HG03175 (cell line): ENCODE measurements around the gene LRMDA.

Source experiments
- ATAC-seq: cut with Tn5 transposase; IDR thresholded peaks from one replicate; pipeline ENCODE4 v1.9.1; 2021; ENCODE audit warnings: mild to moderate bottlenecking, moderate library complexity; ENCODE audit not compliant: unreplicated experiment

LRMDA gene

DNA sequence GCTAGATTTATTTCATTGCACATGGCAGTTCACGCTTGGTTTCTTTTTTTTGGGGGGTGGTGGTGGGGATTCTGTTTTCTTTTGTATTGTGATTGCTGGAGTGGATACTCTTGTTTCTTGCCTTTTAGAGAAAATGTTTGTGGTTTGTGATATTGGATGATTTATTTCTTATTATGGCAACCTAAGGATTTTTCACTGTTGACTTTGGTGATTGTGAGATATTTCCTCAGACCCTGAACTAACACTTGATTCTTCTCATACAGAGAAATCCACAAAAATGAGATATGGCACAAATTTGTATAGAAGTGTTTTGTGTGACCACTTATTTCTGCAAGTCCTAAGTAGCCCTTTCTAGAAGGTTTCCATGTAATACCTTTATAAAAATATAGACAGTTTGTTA is 871.1 kb downstream of the LRMDA start:
- no peak for ATAC-seq

DNA sequence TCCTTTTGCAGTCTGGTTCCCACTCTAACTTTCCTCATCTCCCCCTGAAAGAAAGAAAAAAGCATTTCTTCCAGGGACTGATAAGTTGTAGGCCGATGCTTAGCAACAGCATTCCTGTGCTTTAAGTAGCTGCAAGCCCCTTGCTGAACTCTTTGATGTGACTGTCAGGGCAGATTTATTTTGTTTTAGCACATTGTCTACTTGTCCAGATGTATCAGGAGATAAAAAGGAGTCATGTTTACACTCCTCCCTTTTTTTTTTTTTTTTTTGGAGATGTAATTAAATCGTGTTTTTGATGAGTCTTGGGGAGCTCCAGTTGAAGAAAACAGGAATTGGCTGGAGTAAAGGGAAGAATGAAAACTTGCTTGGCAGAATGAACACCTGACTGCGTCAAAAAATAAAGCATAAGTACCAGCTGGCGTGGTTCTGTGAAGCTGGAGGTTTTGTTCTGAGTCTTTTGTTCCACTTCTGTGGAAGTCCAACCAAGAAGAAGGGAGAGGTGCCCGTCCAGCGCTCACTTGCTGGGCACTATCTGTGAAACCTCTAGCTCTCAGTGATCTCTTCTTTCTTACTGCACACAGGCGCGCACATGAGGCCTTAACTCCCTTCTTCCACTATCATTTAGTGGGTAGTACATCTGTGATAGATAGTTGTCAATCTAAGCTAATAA is 871.7 kb downstream of the LRMDA start:
- no peak for ATAC-seq

- ATAC-seq, result no peak
Measured at GRCh38 chr10:76303682-76304316, 872.4 kb downstream of the LRMDA start.

DNA sequence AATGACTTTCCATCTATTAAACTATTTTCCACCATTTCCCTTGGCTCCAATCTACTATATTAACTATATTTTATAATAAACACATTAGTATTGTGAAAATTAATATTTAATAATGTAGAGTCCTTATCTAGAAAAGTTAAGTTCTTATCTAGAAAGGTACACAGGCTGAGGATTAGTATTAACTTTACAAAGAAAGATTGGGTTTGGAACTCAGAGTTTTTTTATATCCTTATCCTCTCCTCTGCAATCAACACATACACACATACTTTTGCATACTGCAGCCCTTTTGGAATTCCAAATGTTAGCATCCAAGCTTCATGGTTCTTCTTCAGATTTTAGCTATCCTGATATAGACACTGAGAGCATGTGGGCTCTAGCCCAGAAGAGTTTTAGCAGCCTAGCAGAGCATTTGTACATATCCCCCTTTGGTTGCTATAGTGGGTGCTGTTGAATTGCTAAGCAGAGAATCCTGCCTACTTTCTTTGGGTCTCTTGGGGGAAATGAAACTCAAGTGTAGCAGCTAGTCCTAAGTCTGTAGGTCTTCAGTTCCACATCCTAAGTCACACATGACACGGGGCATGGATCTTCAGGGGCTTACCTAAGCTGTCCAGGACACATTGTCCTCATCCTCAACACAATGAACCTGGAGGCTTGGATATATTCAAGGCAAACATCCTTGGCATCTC is 874.6 kb downstream of the LRMDA start:
- no peak for ATAC-seq

DNA sequence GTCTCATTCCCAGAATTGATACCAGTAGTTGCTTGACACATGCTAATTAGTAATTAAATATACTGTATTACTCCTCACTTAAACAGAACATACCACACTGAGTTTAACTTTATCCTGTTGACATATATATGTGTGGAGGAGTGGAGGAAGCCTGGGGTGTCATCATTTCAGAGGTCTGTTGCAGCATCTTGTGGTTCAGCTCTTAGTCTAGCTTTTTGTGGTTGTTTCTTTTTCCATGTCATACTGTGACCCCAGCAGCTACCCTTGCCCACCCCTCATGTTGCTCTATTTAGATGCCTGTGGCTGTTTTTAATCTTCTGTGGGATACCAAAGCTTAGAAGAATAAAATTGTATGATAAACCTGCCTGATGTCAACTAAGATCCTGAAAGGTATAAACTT is 875.4 kb downstream of the LRMDA start:
- ATAC-seq, result no peak

- ATAC-seq, result no peak
Measured at GRCh38 chr10:76309070-76309469, 877.6 kb downstream of the LRMDA start.

DNA sequence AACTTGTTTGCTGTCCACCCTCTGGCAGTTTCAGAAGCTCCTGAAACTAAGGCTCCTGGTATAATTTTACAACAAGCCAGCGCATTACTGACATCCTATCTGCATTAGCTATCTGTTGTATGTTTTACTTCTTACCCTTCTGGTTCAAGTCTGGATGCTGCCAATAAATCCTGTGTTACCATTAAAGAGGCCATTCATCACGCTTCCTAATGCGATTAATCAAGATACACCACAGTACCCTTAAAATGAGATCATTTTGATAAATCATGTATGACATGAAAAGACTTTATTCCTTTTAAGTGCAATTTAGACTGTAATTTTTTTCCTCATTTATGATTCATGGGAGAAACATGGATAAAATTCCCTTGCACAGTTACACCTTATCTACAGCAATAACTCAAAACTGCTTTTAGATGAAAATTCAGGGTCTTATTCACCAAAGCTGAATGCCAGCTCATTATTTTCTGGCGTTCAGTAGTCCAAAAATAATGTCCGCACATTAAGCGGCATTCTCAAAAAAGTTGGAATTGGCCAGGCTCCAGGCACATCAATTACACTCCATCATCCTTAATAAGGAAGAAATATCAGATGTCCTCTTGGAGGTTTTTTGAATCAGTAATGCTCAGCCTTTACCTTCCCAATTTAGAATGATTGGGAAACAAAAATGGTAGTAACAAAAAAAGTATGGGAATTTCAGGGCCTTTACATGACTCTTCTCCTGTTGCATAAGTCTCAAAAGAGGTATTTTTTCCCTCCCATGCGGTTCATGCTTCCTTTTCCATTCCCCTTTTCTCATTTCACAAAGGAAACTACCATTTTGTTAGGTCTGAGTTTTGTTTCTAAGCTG is 878.5 kb downstream of the LRMDA start:
- ATAC-seq, result no peak

DNA sequence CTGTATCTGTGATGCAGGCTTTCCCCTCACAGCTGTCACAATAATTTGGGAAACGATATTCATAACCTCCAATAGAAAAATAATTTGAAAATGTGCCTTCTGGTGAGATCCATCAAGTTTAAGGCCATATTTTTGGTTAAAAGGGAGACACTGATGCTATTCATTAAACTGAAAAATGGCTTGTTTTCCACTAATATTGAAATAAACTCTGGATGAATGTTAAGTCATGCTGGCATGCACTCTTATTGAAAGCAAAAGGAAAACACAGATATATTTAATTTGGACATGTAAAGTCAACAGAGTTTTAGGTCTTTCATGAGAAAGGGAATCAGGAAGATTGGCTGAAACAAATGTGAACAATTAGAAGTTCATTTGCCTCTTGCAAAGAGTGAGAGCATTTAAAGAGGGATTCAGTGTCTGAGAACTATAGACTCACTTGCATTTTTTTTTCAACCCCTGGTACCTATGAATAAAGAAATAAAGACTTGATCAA is 879.2 kb downstream of the LRMDA start:
- no peak for ATAC-seq

- peak; percentile 75 for ATAC-seq
Measured at GRCh38 chr10:76311752-76312636, 880.6 kb downstream of the LRMDA start.

DNA sequence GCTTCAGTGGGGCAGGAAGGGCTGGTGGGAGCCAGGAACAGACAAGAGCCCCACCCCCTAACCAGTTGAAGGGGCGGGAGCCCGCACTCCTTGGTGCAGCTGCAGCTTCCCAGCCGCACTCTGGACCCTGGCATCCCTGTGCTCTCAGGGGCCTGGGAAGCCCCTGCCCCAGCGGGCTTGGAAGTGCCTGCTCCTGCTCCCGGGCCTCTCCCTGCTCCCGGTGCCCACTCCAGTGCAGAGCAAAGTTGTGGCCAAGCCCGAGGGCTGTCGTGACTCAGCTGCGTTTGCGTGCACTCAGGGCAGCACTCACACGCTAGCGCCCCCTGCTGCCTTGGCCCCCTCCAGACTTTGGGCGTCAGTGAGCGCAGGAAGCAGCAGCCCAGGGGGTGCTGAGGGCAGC is 883.8 kb downstream of the LRMDA start:
- no peak for ATAC-seq

DNA sequence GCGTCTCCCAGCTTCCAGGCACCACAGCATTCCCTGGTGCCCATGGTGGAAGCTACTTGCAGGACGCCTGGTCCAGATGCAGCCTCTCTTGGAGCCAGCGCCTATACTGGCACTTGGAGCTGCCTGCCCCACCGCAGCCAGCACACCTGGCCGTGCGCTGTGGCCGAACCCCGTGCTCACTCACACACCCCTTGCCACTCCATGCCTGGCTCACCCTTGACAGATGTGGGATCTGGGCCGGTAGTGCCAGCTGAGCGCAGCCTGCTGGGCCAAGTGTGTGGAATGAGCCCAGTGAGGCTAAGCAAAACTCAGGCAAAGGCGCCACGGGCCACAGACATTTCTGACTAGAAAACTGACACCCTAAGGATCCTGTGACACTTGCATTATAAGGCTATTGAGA is 884.8 kb downstream of the LRMDA start:
- no peak for ATAC-seq

DNA sequence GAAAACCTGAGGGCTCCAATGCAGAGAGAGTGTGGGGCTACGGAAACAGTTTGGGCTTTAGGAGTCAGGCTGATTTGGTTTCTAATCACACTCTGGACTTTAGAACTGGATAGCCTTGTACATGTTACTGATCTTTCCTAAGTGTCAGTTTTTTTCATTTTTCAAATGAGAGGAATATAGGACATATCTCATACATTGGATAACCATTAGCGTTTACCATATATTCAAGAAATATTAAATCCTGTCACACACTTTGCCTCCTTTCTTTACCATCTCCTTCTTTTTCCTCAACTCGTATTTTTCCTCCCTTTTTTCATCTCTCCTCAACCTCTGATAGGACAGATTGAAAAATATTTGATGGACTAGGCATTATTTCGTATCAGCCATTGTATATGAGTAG is 885.7 kb downstream of the LRMDA start:
- ATAC-seq, result no peak

DNA sequence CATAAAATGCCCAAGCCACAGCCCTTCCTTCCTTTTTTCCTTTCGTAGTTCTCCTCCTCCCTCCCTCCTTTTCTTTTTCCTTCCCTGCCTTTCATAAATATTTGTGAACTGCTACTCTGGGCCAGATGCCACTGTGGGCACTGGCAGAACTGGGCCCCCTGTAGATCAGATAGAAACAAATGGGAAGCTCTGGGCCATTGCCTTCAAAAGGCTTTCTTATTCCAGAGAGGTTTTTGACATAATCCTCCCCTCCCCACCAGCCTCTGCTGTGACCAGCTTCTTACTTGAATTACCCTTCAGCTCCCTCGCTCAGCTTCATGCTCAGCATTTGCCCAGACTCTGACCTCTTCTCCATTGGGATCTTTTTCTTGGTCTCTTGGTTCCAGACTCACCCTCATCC is 886.8 kb downstream of the LRMDA start:
- ATAC-seq, result no peak

DNA sequence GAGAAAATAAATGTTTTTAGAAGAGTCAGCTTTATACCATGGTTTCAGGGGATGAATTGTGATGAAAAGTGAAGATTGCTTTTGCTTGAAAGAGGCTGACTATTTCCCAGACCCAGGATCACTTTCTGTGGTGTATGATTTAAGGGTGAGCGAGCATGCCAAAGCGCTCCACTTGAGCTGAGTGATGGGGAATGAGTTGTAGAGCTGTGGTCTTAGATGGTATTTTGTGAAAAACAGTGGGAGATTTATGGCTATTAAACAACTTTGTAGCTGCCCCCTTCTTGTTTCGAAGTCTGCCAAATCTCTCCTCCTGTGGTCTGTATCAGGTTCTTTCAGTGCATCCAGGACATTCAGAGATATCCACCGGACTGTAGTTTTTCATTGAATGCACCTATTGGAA is 888.2 kb downstream of the LRMDA start:
- ATAC-seq, result no peak

DNA sequence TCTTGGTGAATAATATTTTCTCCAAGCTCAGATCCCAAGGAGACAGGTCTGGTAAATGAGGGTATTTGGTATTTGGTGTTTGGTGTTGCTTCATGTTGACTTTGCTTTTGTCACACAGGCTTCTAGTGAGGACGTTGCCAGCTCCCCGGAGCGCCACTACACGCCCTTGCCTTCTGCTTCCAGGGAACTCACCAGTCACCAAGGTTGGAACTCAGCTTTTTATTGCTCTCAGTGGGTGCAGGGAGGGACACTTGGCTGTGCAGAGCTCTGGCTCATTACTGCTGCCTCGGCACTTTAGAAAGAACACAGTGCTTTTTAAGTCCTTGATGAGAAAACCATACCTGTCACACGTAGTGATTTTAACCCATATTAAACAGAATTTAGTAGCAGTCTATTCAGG is 892.9 kb downstream of the LRMDA start:
- ATAC-seq, result no peak

- ATAC-seq, result no peak
Measured at GRCh38 chr10:76327441-76327840, 896.0 kb downstream of the LRMDA start.

GRCh38 chr10:76328348-76328747 is 896.9 kb downstream of the LRMDA start:
- no peak for ATAC-seq

GRCh38 chr10:76329891-76330575 is 898.6 kb downstream of the LRMDA start:
- ATAC-seq, result no peak

DNA sequence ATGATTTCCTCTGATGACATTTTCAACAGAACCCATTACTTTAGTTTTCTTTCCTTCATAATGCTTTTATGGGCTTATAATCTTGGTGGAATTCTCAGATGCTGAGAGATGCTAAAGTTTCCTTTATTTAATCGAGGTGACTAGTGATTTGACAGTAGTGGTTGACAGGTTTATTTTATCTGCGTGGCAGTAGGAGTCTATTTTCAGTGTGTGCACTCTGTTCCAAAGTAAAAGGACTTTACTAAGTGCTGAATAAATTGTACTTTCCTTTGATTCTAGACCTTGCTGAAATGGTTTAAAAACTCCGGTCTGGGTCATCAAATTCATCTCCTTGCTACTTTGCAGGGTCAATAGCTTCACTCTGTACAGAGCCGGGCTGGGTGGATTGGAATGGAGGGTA is 900.3 kb downstream of the LRMDA start:
- no peak for ATAC-seq

DNA sequence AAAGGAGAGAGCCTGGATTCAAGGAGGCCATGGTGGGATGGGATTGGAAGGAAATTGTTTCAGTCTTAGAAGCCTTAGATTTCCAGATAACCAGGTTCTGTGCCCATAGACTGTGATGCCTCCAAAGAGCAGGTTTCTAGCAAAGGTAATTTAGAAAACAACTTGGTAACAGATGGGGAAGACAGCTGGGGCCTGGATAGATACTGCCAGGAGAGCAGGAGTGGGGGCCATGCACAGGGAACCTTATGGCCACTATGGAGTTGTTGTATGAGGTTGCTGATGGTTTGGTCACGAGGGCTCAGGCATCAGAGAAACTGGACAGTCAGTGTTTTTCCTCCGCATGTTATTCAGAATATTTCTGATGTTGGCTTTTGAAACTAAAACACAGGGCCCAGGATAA is 901.9 kb downstream of the LRMDA start:
- no peak for ATAC-seq
